ENCODE data around the gene KLF2.

GRCh38 chr19:16376649-16377048, 52.0 kb downstream of the KLF2 start:
- TF ChIP-seq, protein P1, sequence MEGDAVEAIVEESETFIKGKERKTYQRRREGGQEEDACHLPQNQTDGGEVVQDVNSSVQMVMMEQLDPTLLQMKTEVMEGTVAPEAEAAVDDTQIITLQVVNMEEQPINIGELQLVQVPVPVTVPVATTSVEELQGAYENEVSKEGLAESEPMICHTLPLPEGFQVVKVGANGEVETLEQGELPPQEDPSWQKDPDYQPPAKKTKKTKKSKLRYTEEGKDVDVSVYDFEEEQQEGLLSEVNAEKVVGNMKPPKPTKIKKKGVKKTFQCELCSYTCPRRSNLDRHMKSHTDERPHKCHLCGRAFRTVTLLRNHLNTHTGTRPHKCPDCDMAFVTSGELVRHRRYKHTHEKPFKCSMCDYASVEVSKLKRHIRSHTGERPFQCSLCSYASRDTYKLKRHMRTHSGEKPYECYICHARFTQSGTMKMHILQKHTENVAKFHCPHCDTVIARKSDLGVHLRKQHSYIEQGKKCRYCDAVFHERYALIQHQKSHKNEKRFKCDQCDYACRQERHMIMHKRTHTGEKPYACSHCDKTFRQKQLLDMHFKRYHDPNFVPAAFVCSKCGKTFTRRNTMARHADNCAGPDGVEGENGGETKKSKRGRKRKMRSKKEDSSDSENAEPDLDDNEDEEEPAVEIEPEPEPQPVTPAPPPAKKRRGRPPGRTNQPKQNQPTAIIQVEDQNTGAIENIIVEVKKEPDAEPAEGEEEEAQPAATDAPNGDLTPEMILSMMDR (CRISPR knock-in tag; IDR thresholded peaks at IDR 0.05): peak; percentile 49
- TF ChIP-seq EP300 (IDR thresholded peaks at IDR 0.05; ENCODE audit: low read depth in 2 of 2, low read length in 2 of 2) (no peak), EP300 (CRISPR knock-in tag; IDR thresholded peaks at IDR 0.05; ENCODE audit: borderline replicate concordance) (no peak), POLR2AphosphoS2 (IDR thresholded peaks at IDR 0.05; ENCODE audit: low read depth, low read length) (no peak), ZNF558 (CRISPR knock-in tag; IDR thresholded peaks at IDR 0.05; ENCODE audit: borderline replicate concordance) (no peak), ARID4A (CRISPR knock-in tag; IDR thresholded peaks at IDR 0.05; ENCODE audit: borderline replicate concordance) (no peak), THAP7 (CRISPR knock-in tag; IDR thresholded peaks at IDR 0.05) (no peak), IRF1 (CRISPR knock-in tag; IDR thresholded peaks at IDR 0.05; ENCODE audit: low read depth) (no peak), NR2C2 (CRISPR knock-in tag; IDR thresholded peaks at IDR 0.05; ENCODE audit: borderline replicate concordance) (no peak), ZNF549 (CRISPR knock-in tag; IDR thresholded peaks at IDR 0.05) (no peak)

All from HepG2 (cell line).